ENCODE results near the gene USP36.
A peak's percentile ranks its signal among the peaks of the same experiment; 100 is the strongest.

GRCh38 chr17:78781893-78782304 lies 58.7 kb downstream of the USP36 start, which contains the start of gene CYTH1:
- no peak for TF ChIP-seq CTCF (IDR thresholded peaks at IDR 0.05)
- peak in 1 of 2 donors; percentile 88 for TF ChIP-seq POLR2A (IDR thresholded peaks at IDR 0.05)
- TF ChIP-seq POLR2AphosphoS5 (IDR thresholded peaks at IDR 0.05; ENCODE audit: insufficient read depth in 1 of 2, low read depth in 1 of 2), result no peak

All from vagina (tissue), 2 donors.